Kidney epithelial cell (primary cell): ENCODE measurements around the gene PCNX1. TPM values are rescaled to one million over a fixed set of nuclear protein-coding genes. Genes with fewer than 3 reads are reported as not detected.
"Not testable (repeated sequence)": the region's sequence is repeated elsewhere in the genome, so short reads cannot be mapped to it uniquely, and the experiment has no call there.

Experiments
- DNase-seq: peaks from one replicate; pipeline ENCODE4 v3.0.0-alpha.2; 2010; ENCODE audit warnings: low read depth
- H3K27me3 ChIP-seq: 2 replicates; pipeline ENCODE4 v1.6.0; 2011; ENCODE audit warnings: low read length; ENCODE audit not compliant: control insufficient read depth, insufficient read depth
- H3K36me3 ChIP-seq: 2 replicates; pipeline ENCODE4 v1.5.1; 2011; ENCODE audit warnings: low read length; ENCODE audit not compliant: control insufficient read depth, insufficient read depth
- H3K4me3 ChIP-seq: 2 replicates; pipeline ENCODE4 v1.5.1; 2011; ENCODE audit warnings: low read depth, mild to moderate bottlenecking, control low read depth, low read length
- CTCF ChIP-seq: IDR thresholded peaks from 2 replicates; pipeline ENCODE4 v1.5.1; 2011; ENCODE audit warnings: mild to moderate bottlenecking, moderate library complexity, low read length, control low read depth, inconsistent platforms; ENCODE audit not compliant: insufficient read depth, poor library complexity, severe bottlenecking
- total RNA-seq: library from RNA; depleted of rRNA; stranded (reverse); fragments of >200 nt; gene quantifications from 2 replicates; pipeline ENCODE4 v1.2.3, GENCODE V29; 2015

Gene PCNX1
- total RNA-seq, 1 donor from 2014 or later, result 26.9 TPM

GRCh38 chr14:70872678-70873020 is 34.6 kb upstream of the PCNX1 start:
- TF ChIP-seq CTCF, result no peak
- H3K36me3 ChIP-seq, result no peaks in the 10 kb centered on the region
- H3K27me3 ChIP-seq, result no peaks in the 10 kb centered on the region
- DNase-seq, result no peak
- no peak overlapping the region for H3K4me3 ChIP-seq

DNA sequence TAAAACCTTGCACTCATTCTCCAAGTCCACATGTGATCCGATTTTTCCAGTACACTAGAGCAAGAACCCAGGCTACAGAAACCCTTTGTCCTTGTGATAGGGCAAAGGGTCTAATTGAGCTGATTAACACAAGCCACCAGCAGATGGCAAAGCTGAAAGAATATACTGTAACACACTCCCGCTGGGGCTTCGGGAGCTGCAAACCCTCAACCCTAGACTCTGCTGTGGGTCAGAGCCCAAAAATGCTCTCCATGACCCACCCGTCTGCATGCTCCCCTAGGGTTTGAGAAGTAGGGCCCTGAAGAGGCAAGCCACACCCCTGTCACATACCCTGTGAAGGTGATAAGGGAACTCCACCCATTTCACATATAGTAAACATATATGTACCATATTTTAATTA is 33.6 kb upstream of the PCNX1 start:
- DNase-seq, result no peak
- no peaks in the 10 kb centered on the region for H3K36me3 ChIP-seq
- TF ChIP-seq CTCF, result no peak
- no peaks in the 10 kb centered on the region for H3K27me3 ChIP-seq
- H3K4me3 ChIP-seq, result no peak overlapping the region

- not testable (repeated sequence) for H3K36me3 ChIP-seq, H3K27me3 ChIP-seq, H3K4me3 ChIP-seq, DNase-seq
These were observed 31.3 kb upstream of the PCNX1 start for GRCh38 chr14:70875811-70876460.

DNA sequence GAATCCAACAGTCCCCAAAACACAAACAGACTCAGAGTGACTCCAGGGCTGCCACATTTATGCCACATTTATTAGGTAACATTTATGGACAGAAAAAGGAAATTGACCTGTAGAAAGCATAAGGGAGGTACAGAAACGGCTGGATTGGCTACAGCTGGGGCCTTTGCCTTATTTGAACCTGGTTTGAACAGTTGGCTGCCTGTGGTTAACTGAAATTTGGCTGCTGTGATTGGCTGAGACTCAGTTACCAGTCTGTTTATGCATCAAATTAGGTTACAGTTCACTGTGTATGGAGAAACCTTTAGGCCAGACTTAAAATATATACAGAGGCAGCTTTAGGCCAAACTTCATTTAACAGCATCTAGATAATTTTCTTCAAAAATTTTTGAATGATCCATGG is 27.8 kb upstream of the PCNX1 start:
- no peak for DNase-seq
- Histone ChIP-seq H3K27me3 (no peaks in the 10 kb centered on the region), H3K36me3 (no peaks in the 10 kb centered on the region), H3K4me3 (no peak overlapping the region)
- no peak for TF ChIP-seq CTCF

GRCh38 chr14:70880888-70881287 is 26.4 kb upstream of the PCNX1 start:
- H3K4me3 ChIP-seq, DNase-seq, H3K36me3 ChIP-seq, H3K27me3 ChIP-seq: not testable (repeated sequence)

GRCh38 chr14:70881549-70882177 is 25.6 kb upstream of the PCNX1 start:
- Histone ChIP-seq H3K4me3 (no peak overlapping the region), H3K36me3 (no peaks in the 10 kb centered on the region), H3K27me3 (no peaks in the 10 kb centered on the region)
- TF ChIP-seq CTCF, result no peak
- DNase-seq, result no peak
